C4-2B (cell line): ENCODE measurements around the gene ILRUN.

ENCODE experiments used
- CTCF ChIP-seq: fragments of 450-650 bp; conservative IDR thresholded peaks from 2 replicates; pipeline ENCODE4 v1.5.1; 2017; ENCODE audit warnings: mild to moderate bottlenecking
- ZFX ChIP-seq: fragments of 450-650 bp; IDR thresholded peaks from 2 replicates; pipeline ENCODE4 v1.6.1; 2017

- TF ChIP-seq CTCF (no peak), ZFX (no peak)
These were observed 26.6 kb upstream of the ILRUN start for GRCh38 chr6:34723203-34723602.
